Neural progenitor cell (in vitro differentiated cells): ENCODE results near the gene DDX20.

Experiments
- EZH2 ChIP-seq: fragments of 200-600 bp; sonication (generic); IDR thresholded peaks from 2 replicates; pipeline ENCODE4 v1.6.1; 2017; ENCODE audit warnings: antibody characterized with exemption, mild to moderate bottlenecking, moderate library complexity
- TF ChIP-seq, protein P1 (sequence below): fragments of 200-600 bp; sonication (generic); IDR thresholded peaks from 2 replicates; pipeline ENCODE4 v1.5.1; 2017; ENCODE audit warnings: antibody characterized with exemption, mild to moderate bottlenecking

DNA sequence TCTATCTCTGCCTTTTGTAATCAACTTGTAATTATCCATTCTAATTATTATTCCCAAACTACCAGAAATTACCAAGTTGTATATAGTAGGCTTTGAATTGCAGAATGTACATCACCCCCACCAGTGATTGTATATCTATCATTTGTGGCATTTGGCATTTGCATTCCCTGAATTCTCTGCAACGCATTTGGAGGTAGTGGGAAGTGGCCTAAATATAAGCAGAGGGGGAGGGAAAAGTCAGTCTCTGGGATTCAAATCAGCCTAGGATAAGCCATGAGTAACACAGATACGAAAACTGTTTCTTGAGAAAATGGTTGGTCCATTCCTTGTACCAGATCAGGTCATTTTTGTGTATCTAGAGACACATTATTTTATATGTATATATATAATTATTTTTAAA lies 20.7 kb downstream of the DDX20 start:
- TF ChIP-seq, protein P1, sequence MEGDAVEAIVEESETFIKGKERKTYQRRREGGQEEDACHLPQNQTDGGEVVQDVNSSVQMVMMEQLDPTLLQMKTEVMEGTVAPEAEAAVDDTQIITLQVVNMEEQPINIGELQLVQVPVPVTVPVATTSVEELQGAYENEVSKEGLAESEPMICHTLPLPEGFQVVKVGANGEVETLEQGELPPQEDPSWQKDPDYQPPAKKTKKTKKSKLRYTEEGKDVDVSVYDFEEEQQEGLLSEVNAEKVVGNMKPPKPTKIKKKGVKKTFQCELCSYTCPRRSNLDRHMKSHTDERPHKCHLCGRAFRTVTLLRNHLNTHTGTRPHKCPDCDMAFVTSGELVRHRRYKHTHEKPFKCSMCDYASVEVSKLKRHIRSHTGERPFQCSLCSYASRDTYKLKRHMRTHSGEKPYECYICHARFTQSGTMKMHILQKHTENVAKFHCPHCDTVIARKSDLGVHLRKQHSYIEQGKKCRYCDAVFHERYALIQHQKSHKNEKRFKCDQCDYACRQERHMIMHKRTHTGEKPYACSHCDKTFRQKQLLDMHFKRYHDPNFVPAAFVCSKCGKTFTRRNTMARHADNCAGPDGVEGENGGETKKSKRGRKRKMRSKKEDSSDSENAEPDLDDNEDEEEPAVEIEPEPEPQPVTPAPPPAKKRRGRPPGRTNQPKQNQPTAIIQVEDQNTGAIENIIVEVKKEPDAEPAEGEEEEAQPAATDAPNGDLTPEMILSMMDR: no peak
- TF ChIP-seq EZH2: no peak
